A549 (cell line): ENCODE results near the gene ABCB11. TPM values are rescaled to one million over a fixed set of nuclear protein-coding genes. Genes with fewer than 3 reads are reported as not detected.

Experiments used
- ATAC-seq, 2 experiments: fragments of 200-7000 bp in 1 of 2; fragments of >200 bp in 1 of 2; cut with Nextera tagmentation in 1 of 2; cut with Tn5 transposase in 1 of 2; 3 replicates each; pipeline versions ENCODE4 v1.8.0 to v1.9.1; 2018 to 2020; ENCODE audit warnings: mild to moderate bottlenecking in 1 of 2, moderate library complexity in 1 of 2
- CTCF ChIA-PET: fragments of 300-600 bp; sonication (Branson Sonifier 250); formaldehyde crosslinking; extraction: SDS; loops from one replicate; lab custom pipeline; 2021; ENCODE audit warnings: antibody characterized with exemption, inconsistent platforms; lab: Yijun Ruan, JAX
- POLR2A ChIA-PET: fragments of 350-600 bp; formaldehyde crosslinking; extraction: SDS; loops from one replicate; lab custom pipeline; 2021; ENCODE audit warnings: antibody characterized with exemption, inconsistent platforms; lab: Yijun Ruan, JAX
- DNase-seq, 2 experiments: peaks; one replicate each; pipeline versions ENCODE4 v3.0.0 to v3.0.0-alpha.2; 2011 to 2016; ENCODE audit warnings: low read depth in 1 of 2, low spot score in 1 of 2
- FAIRE-seq: peaks from 2 replicates; lab custom pipeline; 2011; peaks lifted over from hg19 to GRCh38; lab: Jason Lieb, UNC
- H3K27ac ChIP-seq, 2 experiments: fragments of >200 bp; sonication (Bioruptor Twin); formaldehyde crosslinking; 3 replicates each; pipeline ENCODE4 v1.5.1; 2016 to 2017
- H3K4me1 ChIP-seq: fragments of >200 bp; sonication (Bioruptor Twin); formaldehyde crosslinking; 3 replicates; pipeline ENCODE4 v1.6.1; 2016
- H3K4me2 ChIP-seq: fragments of >200 bp; sonication (Bioruptor Twin); formaldehyde crosslinking; 3 replicates; pipeline ENCODE4 v1.6.1; 2016
- H3K4me3 ChIP-seq: fragments of >200 bp; sonication (Bioruptor Twin); formaldehyde crosslinking; 3 replicates; pipeline ENCODE4 v1.5.1; 2016
- H3K9me3 ChIP-seq: fragments of >200 bp; sonication (Bioruptor Twin); formaldehyde crosslinking; 3 replicates; pipeline ENCODE4 v1.6.1; 2016
- CBX8 ChIP-seq: fragments of 200-600 bp; sonication (generic); IDR thresholded peaks from 2 replicates; pipeline ENCODE4 v1.6.1; 2016
- CEBPB ChIP-seq, 2 experiments: fragments of >200 bp in 1 of 2; sonication (Bioruptor Twin) in 1 of 2; formaldehyde crosslinking in 1 of 2; IDR thresholded peaks; 2 replicates each; pipeline ENCODE4 v1.6.1; 2012 to 2016
- CHD2 ChIP-seq: fragments of 150-350 bp; IDR thresholded peaks from 2 replicates; pipeline ENCODE4 v1.6.1; 2014; ENCODE audit warnings: low read length; ENCODE audit not compliant: partially characterized antibody
- CHD4 ChIP-seq: fragments of 200-600 bp; sonication (generic); IDR thresholded peaks from 2 replicates; pipeline ENCODE4 v1.6.1; 2016; ENCODE audit warnings: antibody characterized with exemption, mild to moderate bottlenecking, borderline replicate concordance
- EHF ChIP-seq: fragments of 250-450 bp; sonication (Bioruptor Pico); IDR thresholded peaks from 2 replicates; pipeline ENCODE4 v1.5.0; 2020; ENCODE audit warnings: mild to moderate bottlenecking
- FOSB ChIP-seq: fragments of 250-450 bp; sonication (Bioruptor Pico); IDR thresholded peaks from 2 replicates; pipeline ENCODE4 v1.5.0; 2020; ENCODE audit warnings: mild to moderate bottlenecking, moderate library complexity
- FOXS1 ChIP-seq: fragments of 250-450 bp; sonication (Bioruptor Pico); IDR thresholded peaks from 2 replicates; pipeline ENCODE4 v1.5.0; 2020; ENCODE audit warnings: mild to moderate bottlenecking, moderate library complexity
- HOXA7 ChIP-seq: fragments of 250-450 bp; sonication (Bioruptor Pico); IDR thresholded peaks from 2 replicates; pipeline ENCODE4 v1.5.0; 2020; ENCODE audit warnings: mild to moderate bottlenecking, moderate library complexity
- JUNB ChIP-seq: fragments of >200 bp; sonication (Bioruptor Twin); formaldehyde crosslinking; IDR thresholded peaks from 2 replicates; pipeline ENCODE4 v1.6.1; 2016
- KDM5A ChIP-seq: fragments of 200-600 bp; sonication (generic); IDR thresholded peaks from 2 replicates; pipeline ENCODE4 v1.6.1; 2016; ENCODE audit warnings: antibody characterized with exemption, mild to moderate bottlenecking
- NPAS2 ChIP-seq: fragments of 250-450 bp; sonication (Bioruptor Pico); IDR thresholded peaks from 2 replicates; pipeline ENCODE4 v1.8.0; 2022; ENCODE audit warnings: mild to moderate bottlenecking, moderate library complexity, borderline replicate concordance
- NR3C1 ChIP-seq: fragments of >200 bp; sonication (Bioruptor Twin); formaldehyde crosslinking; IDR thresholded peaks from 3 replicates; pipeline ENCODE4 v1.6.1; 2017
- PHF8 ChIP-seq: fragments of 200-600 bp; sonication (generic); IDR thresholded peaks from 2 replicates; pipeline ENCODE4 v1.6.1; 2016; ENCODE audit warnings: low read depth, mild to moderate bottlenecking, antibody characterized with exemption, moderate library complexity, borderline replicate concordance
- POLR2A ChIP-seq: IDR thresholded peaks from 2 replicates; pipeline ENCODE4 v1.6.1; 2012; ENCODE audit warnings: mild to moderate bottlenecking, low read length
- POLR2AphosphoS2 ChIP-seq: conservative IDR thresholded peaks from 2 replicates; pipeline ENCODE4 v1.6.1; 2012; ENCODE audit warnings: low read length, improper control_type of control experiment, inconsistent platforms
- RARB ChIP-seq: fragments of 250-450 bp; sonication (Bioruptor Pico); IDR thresholded peaks from 2 replicates; pipeline ENCODE4 v1.8.0; 2021; ENCODE audit warnings: mild to moderate bottlenecking, moderate library complexity
- SMC3 ChIP-seq: fragments of >200 bp; sonication (Bioruptor Twin); formaldehyde crosslinking; IDR thresholded peaks from 3 replicates; pipeline ENCODE4 v1.6.1; 2018; ENCODE audit warnings: inconsistent platforms
- SREBF2 ChIP-seq: fragments of 450-650 bp; IDR thresholded peaks from 2 replicates; pipeline ENCODE4 v1.6.1; 2014; ENCODE audit warnings: mild to moderate bottlenecking, moderate library complexity
- ZFP36 ChIP-seq: fragments of 450-650 bp; IDR thresholded peaks from 2 replicates; pipeline ENCODE4 v1.6.1; 2014; ENCODE audit warnings: borderline replicate concordance; ENCODE audit not compliant: partially characterized antibody
- ZNF302 ChIP-seq: fragments of 250-450 bp; sonication (Bioruptor Pico); IDR thresholded peaks from 2 replicates; pipeline ENCODE4 v1.9.0; 2021; ENCODE audit warnings: inconsistent platforms, mild to moderate bottlenecking, moderate library complexity
- ZSCAN20 ChIP-seq: fragments of 250-450 bp; sonication (Bioruptor Pico); IDR thresholded peaks from 2 replicates; pipeline ENCODE4 v1.8.0; 2022; ENCODE audit warnings: mild to moderate bottlenecking, moderate library complexity
- WGBS: methylation state at CpG from one replicate; pipeline ENCODE4 v1.1.6; 2017; ENCODE audit errors: missing lambda C conversion rate; 5-methylcytosine and 5-hydroxymethylcytosine counted together
- polyA plus RNA-seq, 4 experiments: library from polyadenylated mRNA; depleted of rRNA in 3 of 4; stranded (reverse); fragments of >200 nt; fragmentation: RNase III in 1 of 4; extraction: RNeasy Plus Mini Kit Qiagen cat#74134 plus additional on column Dnase treatment in 1 of 4; gene quantifications; 2 replicates in 3 of 4; 3 replicates in 1 of 4; pipeline ENCODE4 v1.2.3, GENCODE V29; 2011 to 2017
- TF ChIP-seq, protein P1 (sequence below): fragments of >200 bp; sonication (Bioruptor Twin); formaldehyde crosslinking; IDR thresholded peaks from 3 replicates; pipeline ENCODE4 v1.5.1; 2016
- TF ChIP-seq, protein P2 (sequence below): fragments of 150-350 bp; IDR thresholded peaks from 2 replicates; pipeline ENCODE4 v1.6.1; 2014; ENCODE audit warnings: low read depth, mild to moderate bottlenecking, low read length
- TF ChIP-seq, protein P3 (sequence below): fragments of 450-650 bp; IDR thresholded peaks from 2 replicates; pipeline ENCODE4 v1.6.1; 2014; ENCODE audit warnings: antibody characterized with exemption
- TF ChIP-seq, protein P4 (sequence below): IDR thresholded peaks from 2 replicates; pipeline ENCODE4 v1.6.1; 2012
- TF ChIP-seq, protein P5 (sequence below): fragments of >200 bp; sonication (Bioruptor Twin); formaldehyde crosslinking; IDR thresholded peaks from 3 replicates; pipeline ENCODE4 v1.6.1; 2016
- TF ChIP-seq, protein P6 (sequence below): IDR thresholded peaks from 2 replicates; pipeline ENCODE4 v1.6.1; 2012
- TF ChIP-seq, protein P7 (sequence below): fragments of 250-450 bp; sonication (Bioruptor Pico); IDR thresholded peaks from 2 replicates; pipeline ENCODE4 v1.5.0; 2020; ENCODE audit warnings: low read depth, mild to moderate bottlenecking, moderate library complexity

Gene ABCB11
- polyA plus RNA-seq, 2 of the 4 experiments (the other 2 are of a cell fraction), result not detected

DNA sequence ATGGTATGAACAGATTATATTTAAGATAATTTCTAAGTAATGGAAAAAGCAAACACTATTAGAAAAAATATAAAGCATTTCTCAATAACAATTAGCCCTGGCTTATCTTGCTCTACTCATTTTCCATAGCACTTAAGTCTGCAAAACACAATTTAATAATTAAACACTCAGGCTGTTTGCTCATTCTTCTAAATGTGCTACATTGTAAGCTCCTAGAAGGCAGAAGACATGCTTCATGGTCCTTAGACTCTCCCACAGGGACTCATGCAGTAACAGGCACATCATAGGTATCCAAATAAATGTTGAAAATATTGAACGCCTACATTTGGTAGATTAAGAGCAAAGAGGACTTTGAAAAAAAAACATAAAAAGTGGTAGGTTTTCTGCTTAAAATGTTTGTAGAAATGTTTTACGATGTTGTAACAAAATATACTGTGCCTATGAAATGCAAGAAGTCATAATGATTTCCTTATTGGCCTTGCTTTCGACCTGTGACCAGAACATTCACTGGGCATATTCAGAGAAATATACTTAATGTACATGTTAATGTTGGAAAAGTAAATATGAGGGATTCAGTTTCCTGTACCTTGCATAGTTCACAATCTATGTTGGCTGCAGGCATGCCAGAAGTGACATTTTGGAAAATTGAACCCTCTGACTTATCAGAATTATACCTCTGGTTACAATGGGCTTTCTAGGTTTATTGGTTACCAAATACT lies 102.9 kb downstream of the ABCB11 start:
- Histone ChIP-seq H3K4me3 (no peak overlapping the region), H3K9me3 (no peaks in the 10 kb centered on the region), H3K27ac (no peak overlapping the region), H3K4me1 (no peaks in the 10 kb centered on the region)
- no peak for FAIRE-seq
- CTCF ChIA-PET, result interaction anchor here (2.1 kb wide), 1 partner anchor 7 kb away, joined by 6 read pairs; no protein-coding TSS in a partner anchor
- DNase-seq, result no peak
- no peak for ATAC-seq
- POLR2A ChIA-PET, result no interaction called here
- TF ChIP-seq ZNF302 (CRISPR knock-in tag) (no peak), POLR2AphosphoS2 (no peak), NR3C1 (no peak), CBX8 (no peak), JUNB (no peak), CHD4 (no peak), CEBPB (IDR thresholded peaks at IDR 0.05) (no peak), ZFP36 (no peak), POLR2A (no peak), KDM5A (no peak), EHF (CRISPR knock-in tag) (no peak), HOXA7 (CRISPR knock-in tag) (no peak)
- TF ChIP-seq, protein P1, sequence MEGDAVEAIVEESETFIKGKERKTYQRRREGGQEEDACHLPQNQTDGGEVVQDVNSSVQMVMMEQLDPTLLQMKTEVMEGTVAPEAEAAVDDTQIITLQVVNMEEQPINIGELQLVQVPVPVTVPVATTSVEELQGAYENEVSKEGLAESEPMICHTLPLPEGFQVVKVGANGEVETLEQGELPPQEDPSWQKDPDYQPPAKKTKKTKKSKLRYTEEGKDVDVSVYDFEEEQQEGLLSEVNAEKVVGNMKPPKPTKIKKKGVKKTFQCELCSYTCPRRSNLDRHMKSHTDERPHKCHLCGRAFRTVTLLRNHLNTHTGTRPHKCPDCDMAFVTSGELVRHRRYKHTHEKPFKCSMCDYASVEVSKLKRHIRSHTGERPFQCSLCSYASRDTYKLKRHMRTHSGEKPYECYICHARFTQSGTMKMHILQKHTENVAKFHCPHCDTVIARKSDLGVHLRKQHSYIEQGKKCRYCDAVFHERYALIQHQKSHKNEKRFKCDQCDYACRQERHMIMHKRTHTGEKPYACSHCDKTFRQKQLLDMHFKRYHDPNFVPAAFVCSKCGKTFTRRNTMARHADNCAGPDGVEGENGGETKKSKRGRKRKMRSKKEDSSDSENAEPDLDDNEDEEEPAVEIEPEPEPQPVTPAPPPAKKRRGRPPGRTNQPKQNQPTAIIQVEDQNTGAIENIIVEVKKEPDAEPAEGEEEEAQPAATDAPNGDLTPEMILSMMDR, result no peak
- TF ChIP-seq, protein P2, sequence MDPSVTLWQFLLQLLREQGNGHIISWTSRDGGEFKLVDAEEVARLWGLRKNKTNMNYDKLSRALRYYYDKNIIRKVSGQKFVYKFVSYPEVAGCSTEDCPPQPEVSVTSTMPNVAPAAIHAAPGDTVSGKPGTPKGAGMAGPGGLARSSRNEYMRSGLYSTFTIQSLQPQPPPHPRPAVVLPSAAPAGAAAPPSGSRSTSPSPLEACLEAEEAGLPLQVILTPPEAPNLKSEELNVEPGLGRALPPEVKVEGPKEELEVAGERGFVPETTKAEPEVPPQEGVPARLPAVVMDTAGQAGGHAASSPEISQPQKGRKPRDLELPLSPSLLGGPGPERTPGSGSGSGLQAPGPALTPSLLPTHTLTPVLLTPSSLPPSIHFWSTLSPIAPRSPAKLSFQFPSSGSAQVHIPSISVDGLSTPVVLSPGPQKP, result no peak
- TF ChIP-seq, protein P3, sequence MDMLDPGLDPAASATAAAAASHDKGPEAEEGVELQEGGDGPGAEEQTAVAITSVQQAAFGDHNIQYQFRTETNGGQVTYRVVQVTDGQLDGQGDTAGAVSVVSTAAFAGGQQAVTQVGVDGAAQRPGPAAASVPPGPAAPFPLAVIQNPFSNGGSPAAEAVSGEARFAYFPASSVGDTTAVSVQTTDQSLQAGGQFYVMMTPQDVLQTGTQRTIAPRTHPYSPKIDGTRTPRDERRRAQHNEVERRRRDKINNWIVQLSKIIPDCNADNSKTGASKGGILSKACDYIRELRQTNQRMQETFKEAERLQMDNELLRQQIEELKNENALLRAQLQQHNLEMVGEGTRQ, result no peak
- TF ChIP-seq, protein P4, sequence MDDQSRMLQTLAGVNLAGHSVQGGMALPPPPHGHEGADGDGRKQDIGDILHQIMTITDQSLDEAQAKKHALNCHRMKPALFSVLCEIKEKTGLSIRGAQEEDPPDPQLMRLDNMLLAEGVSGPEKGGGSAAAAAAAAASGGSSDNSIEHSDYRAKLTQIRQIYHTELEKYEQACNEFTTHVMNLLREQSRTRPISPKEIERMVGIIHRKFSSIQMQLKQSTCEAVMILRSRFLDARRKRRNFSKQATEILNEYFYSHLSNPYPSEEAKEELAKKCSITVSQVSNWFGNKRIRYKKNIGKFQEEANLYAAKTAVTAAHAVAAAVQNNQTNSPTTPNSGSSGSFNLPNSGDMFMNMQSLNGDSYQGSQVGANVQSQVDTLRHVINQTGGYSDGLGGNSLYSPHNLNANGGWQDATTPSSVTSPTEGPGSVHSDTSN, result no peak
- TF ChIP-seq, all 56 proteins: peak for 0
- WGBS, result 20% methylated on average over 3 of the region's 3 CpGs
- no peak overlapping the region for H3K4me2 ChIP-seq

DNA sequence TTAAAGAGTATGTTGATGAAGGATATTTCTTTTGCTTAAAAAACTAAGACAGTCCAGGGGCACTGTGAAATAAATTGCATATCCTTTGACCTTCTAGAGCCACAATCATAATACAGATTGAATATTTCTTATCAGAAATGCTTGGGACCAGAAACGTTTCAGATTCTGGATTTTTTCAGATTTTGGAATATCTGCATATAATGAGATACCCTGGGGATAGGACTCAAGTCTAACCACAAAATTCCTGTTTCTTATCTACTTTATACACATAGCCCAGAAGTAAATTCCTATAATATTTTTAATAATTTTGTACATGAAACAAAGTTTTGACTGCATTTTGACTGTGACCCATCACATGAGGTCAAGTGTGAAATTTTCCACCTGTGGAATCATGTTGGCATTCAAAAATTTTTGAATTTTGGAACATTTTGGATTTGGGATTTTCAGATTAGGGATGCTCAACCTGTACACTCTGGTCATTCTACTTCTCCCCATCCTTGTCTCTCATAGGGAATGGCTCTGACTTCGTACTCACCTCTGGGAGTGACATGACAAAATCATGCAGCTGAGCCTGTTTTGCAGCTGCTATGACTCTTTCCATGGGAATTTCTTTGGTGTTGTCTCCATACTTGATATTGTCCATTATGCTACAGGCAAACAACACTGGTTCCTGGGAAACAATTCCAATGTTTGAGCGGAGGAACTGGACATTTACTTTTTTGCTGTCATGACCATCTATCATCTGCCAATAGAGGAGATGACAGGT lies 104.3 kb downstream of the ABCB11 start:
- TF ChIP-seq ZSCAN20 (CRISPR knock-in tag), result no peak
- TF ChIP-seq, protein P5, sequence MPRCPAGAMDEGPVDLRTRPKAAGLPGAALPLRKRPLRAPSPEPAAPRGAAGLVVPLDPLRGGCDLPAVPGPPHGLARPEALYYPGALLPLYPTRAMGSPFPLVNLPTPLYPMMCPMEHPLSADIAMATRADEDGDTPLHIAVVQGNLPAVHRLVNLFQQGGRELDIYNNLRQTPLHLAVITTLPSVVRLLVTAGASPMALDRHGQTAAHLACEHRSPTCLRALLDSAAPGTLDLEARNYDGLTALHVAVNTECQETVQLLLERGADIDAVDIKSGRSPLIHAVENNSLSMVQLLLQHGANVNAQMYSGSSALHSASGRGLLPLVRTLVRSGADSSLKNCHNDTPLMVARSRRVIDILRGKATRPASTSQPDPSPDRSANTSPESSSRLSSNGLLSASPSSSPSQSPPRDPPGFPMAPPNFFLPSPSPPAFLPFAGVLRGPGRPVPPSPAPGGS, result no peak
- TF ChIP-seq FOXS1 (CRISPR knock-in tag), result no peak
- no peak for TF ChIP-seq CHD4
- TF ChIP-seq KDM5A, result no peak
- TF ChIP-seq EHF (CRISPR knock-in tag), result no peak
- TF ChIP-seq SMC3, result no peak
- TF ChIP-seq NPAS2 (CRISPR knock-in tag), result no peak
- TF ChIP-seq, protein P6, sequence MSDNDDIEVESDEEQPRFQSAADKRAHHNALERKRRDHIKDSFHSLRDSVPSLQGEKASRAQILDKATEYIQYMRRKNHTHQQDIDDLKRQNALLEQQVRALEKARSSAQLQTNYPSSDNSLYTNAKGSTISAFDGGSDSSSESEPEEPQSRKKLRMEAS, result no peak
- TF ChIP-seq, protein P7, sequence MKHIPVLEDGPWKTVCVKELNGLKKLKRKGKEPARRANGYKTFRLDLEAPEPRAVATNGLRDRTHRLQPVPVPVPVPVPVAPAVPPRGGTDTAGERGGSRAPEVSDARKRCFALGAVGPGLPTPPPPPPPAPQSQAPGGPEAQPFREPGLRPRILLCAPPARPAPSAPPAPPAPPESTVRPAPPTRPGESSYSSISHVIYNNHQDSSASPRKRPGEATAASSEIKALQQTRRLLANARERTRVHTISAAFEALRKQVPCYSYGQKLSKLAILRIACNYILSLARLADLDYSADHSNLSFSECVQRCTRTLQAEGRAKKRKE (CRISPR knock-in tag), result no peak
- TF ChIP-seq RARB, result no peak
- no peak for TF ChIP-seq CHD2
- TF ChIP-seq JUNB, result no peak
- TF ChIP-seq SREBF2, result no peak
- TF ChIP-seq, protein P2, result no peak
- no peak for TF ChIP-seq FOSB (CRISPR knock-in tag)
- no peak for TF ChIP-seq PHF8
- H3K27ac ChIP-seq, result no peak overlapping the region
- FAIRE-seq (no peak), DNase-seq (no peak), ATAC-seq (no peak)
- no peak overlapping the region for H3K4me3 ChIP-seq
- ChIA-PET CTCF (no interaction called here), POLR2A (no interaction called here)
- H3K4me1 ChIP-seq, result no peaks in the 10 kb centered on the region
- no peaks in the 10 kb centered on the region for H3K9me3 ChIP-seq
- 32% methylated on average over 3 of the region's 3 CpGs for WGBS
- no peak overlapping the region for H3K4me2 ChIP-seq
